Measurements from ENCODE around the gene JAK3. TPM values are rescaled to one million over a fixed set of nuclear protein-coding genes. Genes with fewer than 3 reads are reported as not detected.

The JAK3 gene
- total RNA-seq, 1 donor from 2014 or later = 15.9 TPM

GRCh38 chr19:17873786-17874757 is 26.3 kb upstream of the JAK3 start:
- peak; percentile 73 to 77 for ATAC-seq
- H3K9me3 ChIP-seq = no peaks in the 10 kb centered on the region
- intact Hi-C loops (cut with DNase I) = no loop called here
- H3K4me3 ChIP-seq = peak overlapping the region; percentile 37
- no peaks in the 10 kb centered on the region for H3K36me3 ChIP-seq
- TF ChIP-seq, protein P1, sequence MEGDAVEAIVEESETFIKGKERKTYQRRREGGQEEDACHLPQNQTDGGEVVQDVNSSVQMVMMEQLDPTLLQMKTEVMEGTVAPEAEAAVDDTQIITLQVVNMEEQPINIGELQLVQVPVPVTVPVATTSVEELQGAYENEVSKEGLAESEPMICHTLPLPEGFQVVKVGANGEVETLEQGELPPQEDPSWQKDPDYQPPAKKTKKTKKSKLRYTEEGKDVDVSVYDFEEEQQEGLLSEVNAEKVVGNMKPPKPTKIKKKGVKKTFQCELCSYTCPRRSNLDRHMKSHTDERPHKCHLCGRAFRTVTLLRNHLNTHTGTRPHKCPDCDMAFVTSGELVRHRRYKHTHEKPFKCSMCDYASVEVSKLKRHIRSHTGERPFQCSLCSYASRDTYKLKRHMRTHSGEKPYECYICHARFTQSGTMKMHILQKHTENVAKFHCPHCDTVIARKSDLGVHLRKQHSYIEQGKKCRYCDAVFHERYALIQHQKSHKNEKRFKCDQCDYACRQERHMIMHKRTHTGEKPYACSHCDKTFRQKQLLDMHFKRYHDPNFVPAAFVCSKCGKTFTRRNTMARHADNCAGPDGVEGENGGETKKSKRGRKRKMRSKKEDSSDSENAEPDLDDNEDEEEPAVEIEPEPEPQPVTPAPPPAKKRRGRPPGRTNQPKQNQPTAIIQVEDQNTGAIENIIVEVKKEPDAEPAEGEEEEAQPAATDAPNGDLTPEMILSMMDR (IDR thresholded peaks at IDR 0.05) = no peak
- no peak overlapping the region for H3K27ac ChIP-seq
- H3K27me3 ChIP-seq (ENCODE audit: low read depth) = peaks cover 57% of the 10 kb centered on the region
- DNase-seq = peak; percentile 63
- peaks cover 26% of the 10 kb centered on the region for H3K4me1 ChIP-seq

DNA sequence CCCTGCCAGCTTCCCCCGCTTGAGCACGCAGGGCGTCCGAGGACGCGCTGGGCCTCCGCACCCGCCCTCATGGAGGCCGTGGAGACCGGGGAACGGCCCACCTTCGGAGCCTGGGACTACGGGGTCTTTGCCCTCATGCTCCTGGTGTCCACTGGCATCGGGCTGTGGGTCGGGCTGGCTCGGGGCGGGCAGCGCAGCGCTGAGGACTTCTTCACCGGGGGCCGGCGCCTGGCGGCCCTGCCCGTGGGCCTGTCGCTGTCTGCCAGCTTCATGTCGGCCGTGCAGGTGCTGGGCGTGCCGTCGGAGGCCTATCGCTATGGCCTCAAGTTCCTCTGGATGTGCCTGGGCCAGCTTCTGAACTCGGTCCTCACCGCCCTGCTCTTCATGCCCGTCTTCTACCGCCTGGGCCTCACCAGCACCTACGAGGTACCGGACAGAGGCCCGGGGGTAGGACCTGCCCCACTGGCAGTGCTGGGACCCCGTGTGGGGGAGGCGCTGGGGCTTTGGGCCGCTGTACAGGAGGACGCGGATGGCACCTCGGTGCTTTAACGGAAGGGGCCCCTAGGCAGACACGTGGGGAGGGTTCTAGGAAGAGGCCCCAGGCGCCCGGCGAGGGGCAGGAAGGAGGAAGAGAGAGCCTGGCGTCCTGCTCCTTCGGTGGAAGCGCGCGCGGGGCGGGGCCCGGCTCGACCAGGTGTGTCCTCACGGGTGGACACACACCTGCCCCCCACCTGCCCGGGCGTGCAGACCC is 24.6 kb upstream of the JAK3 start:
- Histone ChIP-seq H3K27ac (no peak overlapping the region), H3K36me3 (no peaks in the 10 kb centered on the region), H3K4me1 (peaks cover 26% of the 10 kb centered on the region), H3K27me3 (ENCODE audit: low read depth) (peaks cover 58% of the 10 kb centered on the region), H3K9me3 (no peaks in the 10 kb centered on the region), H3K4me3 (peak overlapping the region; percentile 32)
- TF ChIP-seq, protein P1 (IDR thresholded peaks at IDR 0.05) = no peak
- intact Hi-C loops (cut with DNase I) = no loop called here
- DNase-seq = no peak
- peak; percentile 14 to 46 for ATAC-seq

DNA sequence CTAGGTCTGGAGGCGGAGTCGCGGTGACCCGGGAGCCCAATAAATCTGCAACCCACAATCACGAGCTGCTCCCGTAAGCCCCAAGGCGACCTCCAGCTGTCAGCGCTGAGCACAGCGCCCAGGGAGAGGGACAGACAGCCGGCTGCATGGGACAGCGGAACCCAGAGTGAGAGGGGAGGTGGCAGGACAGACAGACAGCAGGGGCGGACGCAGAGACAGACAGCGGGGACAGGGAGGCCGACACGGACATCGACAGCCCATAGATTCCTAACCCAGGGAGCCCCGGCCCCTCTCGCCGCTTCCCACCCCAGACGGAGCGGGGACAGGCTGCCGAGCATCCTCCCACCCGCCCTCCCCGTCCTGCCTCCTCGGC is 24.1 kb upstream of the JAK3 start, which contains the start of gene SLC5A5:
TSS of gene SLC5A5 (plus strand) at position 68 of the 373 bp plus-strand sequence. CDS start 375 bp downstream, outside the sequence.
- peaks cover 26% of the 10 kb centered on the region for H3K4me1 ChIP-seq
- H3K4me3 ChIP-seq = peak within 1 kb of the TSS; percentile 32
- H3K27ac ChIP-seq = no peak within 1 kb of the TSS
- no peaks in the 10 kb centered on the region for H3K9me3 ChIP-seq
- TF ChIP-seq, protein P1 (IDR thresholded peaks at IDR 0.05) = no peak
- DNase-seq = no peak
- H3K27me3 ChIP-seq (ENCODE audit: low read depth) = peaks cover 58% of the 10 kb centered on the region
- intact Hi-C loops (cut with DNase I) = no loop called here
- no peaks in the 10 kb centered on the region for H3K36me3 ChIP-seq
- ATAC-seq = no peak

DNA sequence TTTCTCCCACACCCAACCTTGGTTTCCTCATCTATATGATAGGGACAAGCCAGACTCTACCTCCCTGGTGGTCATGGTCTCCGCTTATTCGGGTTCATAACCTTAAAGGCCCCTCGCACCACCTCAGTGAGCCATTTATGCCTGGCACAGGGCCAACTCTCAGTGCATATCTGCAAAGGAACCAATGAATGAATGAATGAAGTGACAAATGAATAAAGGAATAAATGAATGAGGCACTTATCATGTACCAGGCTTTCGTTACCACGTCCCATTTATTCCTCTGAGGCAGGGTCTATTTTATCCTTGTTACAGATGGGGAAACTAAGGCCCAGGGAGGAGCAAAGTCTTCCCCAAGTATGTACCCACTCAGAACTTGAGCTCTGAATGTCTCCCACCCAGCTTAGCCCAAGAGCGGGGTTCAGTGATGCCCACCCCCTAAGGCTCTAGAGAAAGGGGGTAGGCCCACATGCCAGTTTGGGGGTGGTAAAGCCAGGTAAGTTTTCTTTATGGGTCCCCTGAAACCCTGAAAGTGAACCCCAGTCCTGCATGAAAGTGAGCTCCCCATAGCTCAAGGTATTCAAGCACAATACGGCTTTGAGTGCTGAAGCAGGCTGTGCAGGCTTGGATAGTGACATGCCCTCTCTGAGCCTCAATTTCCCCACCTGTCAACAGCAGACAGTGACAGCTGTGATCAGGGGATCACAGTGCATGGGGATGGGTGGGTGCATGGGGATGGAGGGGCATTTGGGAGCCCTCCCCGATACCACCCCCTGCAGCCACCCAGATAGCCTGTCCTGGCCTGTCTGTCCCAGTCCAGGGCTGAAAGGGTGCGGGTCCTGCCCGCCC is 23.5 kb upstream of the JAK3 start:
- Histone ChIP-seq H3K9me3 (no peaks in the 10 kb centered on the region), H3K27me3 (ENCODE audit: low read depth) (peaks cover 58% of the 10 kb centered on the region), H3K27ac (no peak overlapping the region), H3K4me3 (no peak overlapping the region), H3K4me1 (peaks cover 26% of the 10 kb centered on the region), H3K36me3 (no peaks in the 10 kb centered on the region)
- DNase-seq (no peak), ATAC-seq (no peak)
- TF ChIP-seq, protein P1 (IDR thresholded peaks at IDR 0.05) = no peak
- intact Hi-C loops (cut with DNase I) = no loop called here

- DNase-seq (no peak), ATAC-seq (no peak)
- H3K9me3 ChIP-seq = no peaks in the 10 kb centered on the region
- TF ChIP-seq, protein P1 (IDR thresholded peaks at IDR 0.05) = no peak
- peaks cover 52% of the 10 kb centered on the region for H3K27me3 ChIP-seq (ENCODE audit: low read depth)
- peaks cover 37% of the 10 kb centered on the region for H3K4me1 ChIP-seq
- intact Hi-C loops (cut with DNase I) = no loop called here
- H3K36me3 ChIP-seq = peaks cover 15% of the 10 kb centered on the region
- H3K4me3 ChIP-seq = no peak overlapping the region
- H3K27ac ChIP-seq = no peak overlapping the region
Observed at GRCh38 chr19:17869114-17869608, 21.4 kb upstream of the JAK3 start.
